Measurements from ENCODE around the gene YDJC. TPM values are rescaled to one million over a fixed set of nuclear protein-coding genes. Genes with fewer than 3 reads are reported as not detected.
A peak's percentile ranks its signal among the peaks of the same experiment; 100 is the strongest.
"Not testable (repeated sequence)": the region's sequence is repeated elsewhere in the genome, so short reads cannot be mapped to it uniquely, and the experiment has no call there.

YDJC gene
- total RNA-seq, 3 donors from 2014 or later, result 74.5 to 91.5 (median 91.4) TPM

GRCh38 chr22:21593406-21594232 lies 36.2 kb downstream of the YDJC start:
- no peaks in the 10 kb centered on the region for H3K27me3 Mint-ChIP-seq (ENCODE audit: low read depth)
- H3K36me3 Mint-ChIP-seq (ENCODE audit: insufficient read depth), result peaks cover 30% of the 10 kb centered on the region
- H3K9me3 Mint-ChIP-seq, result no peaks in the 10 kb centered on the region
- ATAC-seq, result no peak
- peaks cover 60% of the 10 kb centered on the region for H3K4me1 Mint-ChIP-seq (ENCODE audit: low read depth)
- H3K4me3 Mint-ChIP-seq, result no peak overlapping the region
- no peak for DNase-seq

- no peak overlapping the region for H3K4me3 Mint-ChIP-seq
- H3K4me1 Mint-ChIP-seq (ENCODE audit: low read depth), result peaks cover 66% of the 10 kb centered on the region
- peaks cover 30% of the 10 kb centered on the region for H3K36me3 Mint-ChIP-seq (ENCODE audit: insufficient read depth)
- H3K9me3 Mint-ChIP-seq, result no peaks in the 10 kb centered on the region
- no peaks in the 10 kb centered on the region for H3K27me3 Mint-ChIP-seq (ENCODE audit: low read depth)
- no peak for ATAC-seq
- no peak for DNase-seq
Measured at GRCh38 chr22:21592422-21592821, 37.4 kb downstream of the YDJC start.

DNA sequence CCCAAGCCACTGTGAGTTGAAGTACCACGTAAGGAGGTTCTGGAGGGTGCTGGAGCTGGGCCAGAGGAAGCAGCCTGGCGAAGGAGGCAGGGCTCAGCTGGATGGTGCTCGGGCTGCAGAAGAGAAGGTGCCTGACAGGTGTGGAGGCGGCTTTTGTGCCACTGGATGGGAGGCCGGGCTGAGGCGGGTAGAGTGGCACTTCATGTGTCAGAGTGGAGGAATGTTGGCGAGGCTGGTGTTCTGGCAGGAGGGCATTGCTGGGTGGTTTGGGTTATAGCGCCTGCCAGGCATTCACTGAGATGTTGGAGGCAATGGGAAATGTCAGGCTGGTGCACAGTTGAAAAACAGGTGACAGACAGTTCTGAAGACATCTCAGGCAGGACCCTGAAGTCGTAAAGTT lies 38.1 kb downstream of the YDJC start:
- DNase-seq (no peak), ATAC-seq (no peak)
- H3K4me1 Mint-ChIP-seq (ENCODE audit: low read depth), result peaks cover 72% of the 10 kb centered on the region
- H3K27me3 Mint-ChIP-seq (ENCODE audit: low read depth), result no peaks in the 10 kb centered on the region
- H3K36me3 Mint-ChIP-seq (ENCODE audit: insufficient read depth), result peaks cover 28% of the 10 kb centered on the region
- no peak overlapping the region for H3K4me3 Mint-ChIP-seq
- H3K9me3 Mint-ChIP-seq, result no peaks in the 10 kb centered on the region

DNA sequence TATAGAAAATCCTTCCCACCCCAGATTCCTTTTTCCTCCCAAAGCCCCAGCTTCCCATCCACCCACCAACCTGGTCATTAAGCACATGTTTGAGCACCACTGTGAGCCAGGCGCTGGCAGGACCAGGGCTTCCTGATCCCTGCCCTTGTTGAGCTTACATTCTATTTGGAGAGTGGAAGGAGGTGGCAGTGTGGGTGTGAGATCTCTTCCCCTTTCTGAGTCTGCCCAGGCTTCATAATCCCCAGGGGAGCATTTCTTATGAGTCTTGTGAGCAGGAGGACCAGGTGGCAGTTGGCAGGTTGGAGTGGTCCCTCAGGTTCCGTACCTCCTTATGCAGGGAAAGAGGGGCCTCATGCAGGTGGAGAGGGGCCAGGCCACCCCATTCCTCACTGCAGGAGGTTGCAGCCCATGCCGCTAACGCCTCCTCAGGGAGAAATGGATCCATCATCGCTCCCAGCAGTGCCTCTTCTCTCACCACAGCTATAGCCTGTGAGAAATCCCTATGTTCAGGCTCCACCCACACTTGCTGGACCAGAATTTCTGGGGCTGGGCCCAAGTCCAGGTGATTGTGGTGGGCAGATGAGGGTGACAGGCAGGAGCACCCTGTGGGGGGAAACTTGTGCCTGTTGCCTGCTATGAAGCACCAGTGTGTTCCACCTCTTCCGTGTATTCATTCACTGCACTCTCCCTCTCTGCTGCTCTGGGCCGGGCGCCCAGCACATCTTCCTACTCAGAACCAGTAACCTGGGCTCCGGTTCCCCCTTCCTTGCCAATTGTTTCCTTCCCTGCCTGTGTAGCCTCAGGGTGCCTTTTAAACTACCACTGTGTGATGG lies 38.8 kb downstream of the YDJC start:
- no peaks in the 10 kb centered on the region for H3K9me3 Mint-ChIP-seq
- no peak for ATAC-seq
- peaks cover 69% of the 10 kb centered on the region for H3K4me1 Mint-ChIP-seq (ENCODE audit: low read depth)
- H3K36me3 Mint-ChIP-seq (ENCODE audit: insufficient read depth), result peaks cover 27% of the 10 kb centered on the region
- no peaks in the 10 kb centered on the region for H3K27me3 Mint-ChIP-seq (ENCODE audit: low read depth)
- DNase-seq, result no peak
- H3K4me3 Mint-ChIP-seq, result no peak overlapping the region

- Mint-ChIP-seq H3K9me3 (no peaks in the 10 kb centered on the region), H3K36me3 (ENCODE audit: insufficient read depth) (peaks cover 17% of the 10 kb centered on the region), H3K4me3 (no peak overlapping the region), H3K4me1 (ENCODE audit: low read depth) (peaks cover 74% of the 10 kb centered on the region), H3K27me3 (ENCODE audit: low read depth) (no peaks in the 10 kb centered on the region)
- DNase-seq (no peak), ATAC-seq (no peak)
Measured at GRCh38 chr22:21589396-21589795, 40.4 kb downstream of the YDJC start.

- ATAC-seq, result peak; percentile 97 to 99
- Mint-ChIP-seq H3K36me3 (ENCODE audit: insufficient read depth) (peaks cover 4% of the 10 kb centered on the region), H3K27me3 (ENCODE audit: low read depth) (no peaks in the 10 kb centered on the region), H3K9me3 (no peaks in the 10 kb centered on the region), H3K4me3 (peak overlapping the region; percentile 24), H3K4me1 (ENCODE audit: low read depth) (peaks cover 68% of the 10 kb centered on the region)
- no peak for DNase-seq
Measured at GRCh38 chr22:21587803-21588611, 41.8 kb downstream of the YDJC start.

GRCh38 chr22:21585389-21585788 lies 44.4 kb downstream of the YDJC start:
- H3K4me3 Mint-ChIP-seq, result no peak overlapping the region
- no peak for DNase-seq
- H3K36me3 Mint-ChIP-seq (ENCODE audit: insufficient read depth), result peaks cover 2% of the 10 kb centered on the region
- no peaks in the 10 kb centered on the region for H3K9me3 Mint-ChIP-seq
- H3K27me3 Mint-ChIP-seq (ENCODE audit: low read depth), result no peaks in the 10 kb centered on the region
- ATAC-seq, result no peak
- H3K4me1 Mint-ChIP-seq (ENCODE audit: low read depth), result peaks cover 48% of the 10 kb centered on the region

DNA sequence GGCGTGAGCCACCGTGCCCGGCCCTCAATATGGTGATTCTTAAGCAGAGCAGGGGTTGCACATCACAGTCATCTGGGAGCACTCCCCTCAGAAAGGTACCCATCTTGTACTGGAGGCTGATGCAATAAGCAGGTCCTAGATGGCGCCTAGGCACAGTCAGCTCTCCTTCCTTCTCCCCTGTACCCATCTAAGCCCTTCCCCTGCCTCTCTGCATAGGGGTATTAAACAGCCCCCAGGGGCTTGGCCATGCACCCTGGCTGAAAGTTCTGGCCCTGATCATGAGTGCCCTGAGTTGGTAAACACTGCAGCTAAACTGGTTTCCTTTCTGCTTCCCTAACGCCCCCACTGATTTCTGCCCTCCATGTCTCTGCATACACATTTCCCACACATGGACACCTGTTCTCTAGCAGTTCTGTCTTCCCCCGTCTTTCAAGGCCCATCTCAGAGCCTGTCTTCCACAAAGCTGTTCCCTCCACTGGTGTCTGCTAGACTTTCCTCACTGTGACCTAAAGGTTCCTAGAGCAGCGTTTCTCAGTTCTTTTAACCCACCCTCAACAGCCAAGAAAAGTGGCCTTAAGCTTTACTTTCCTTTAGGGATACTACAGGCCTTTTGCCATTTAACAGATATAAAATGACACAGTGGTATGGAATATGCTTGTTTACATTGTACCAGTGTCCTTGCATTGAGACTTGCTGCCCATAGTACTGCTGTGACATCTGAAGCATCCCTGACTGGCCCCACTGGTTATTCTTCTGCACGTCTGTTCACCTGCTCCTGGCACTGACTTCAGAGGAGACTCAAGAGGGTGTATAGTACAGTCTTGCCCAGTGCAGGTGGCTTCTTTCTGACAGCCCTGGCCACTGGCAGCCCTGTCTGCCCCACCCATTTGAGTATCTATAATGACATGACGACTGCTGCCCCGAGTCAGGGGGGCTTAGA lies 46.8 kb downstream of the YDJC start:
- no peak for ATAC-seq
- H3K4me3 Mint-ChIP-seq, result no peak overlapping the region
- H3K4me1 Mint-ChIP-seq (ENCODE audit: low read depth), result peaks cover 53% of the 10 kb centered on the region
- H3K36me3 Mint-ChIP-seq (ENCODE audit: insufficient read depth), result peaks cover 2% of the 10 kb centered on the region
- no peaks in the 10 kb centered on the region for H3K27me3 Mint-ChIP-seq (ENCODE audit: low read depth)
- no peak for DNase-seq
- H3K9me3 Mint-ChIP-seq, result no peaks in the 10 kb centered on the region

DNA sequence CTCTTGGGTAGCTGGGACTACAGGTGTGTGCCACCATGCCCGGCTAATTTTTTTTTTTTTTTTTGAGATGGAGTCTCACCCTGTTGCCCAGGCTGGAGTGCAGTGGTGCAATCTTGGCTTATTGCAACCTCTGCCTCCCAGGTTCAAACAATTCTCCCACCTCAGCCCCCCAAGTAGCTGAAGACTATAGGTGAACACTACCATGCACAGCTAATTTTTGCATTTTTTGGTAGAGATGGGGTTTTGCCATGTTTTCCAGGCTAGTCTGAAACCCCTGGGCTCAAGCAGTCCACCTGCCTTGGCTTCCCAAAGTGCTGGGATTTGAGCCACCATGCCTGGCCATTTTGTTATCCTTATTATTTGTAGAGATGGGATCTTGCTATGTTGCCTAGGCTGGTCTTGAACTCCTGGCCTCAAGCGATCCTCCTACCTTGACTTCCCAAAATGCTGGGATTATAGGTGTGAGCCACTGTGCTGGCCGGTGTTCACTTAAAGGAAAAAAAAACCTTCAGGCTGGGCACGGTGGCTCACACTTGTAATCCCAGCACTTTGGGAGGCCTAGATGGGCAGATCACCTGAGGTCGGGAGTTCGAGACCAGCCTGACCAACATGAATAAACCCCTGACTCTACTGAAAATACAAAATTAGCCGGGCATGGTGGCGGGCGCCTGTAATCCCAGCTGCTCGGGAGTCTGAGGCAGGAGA lies 48.7 kb downstream of the YDJC start:
- not testable (repeated sequence) for ATAC-seq; DNase-seq; H3K27me3 Mint-ChIP-seq (ENCODE audit: low read depth); H3K36me3 Mint-ChIP-seq (ENCODE audit: insufficient read depth); H3K9me3 Mint-ChIP-seq; H3K4me3 Mint-ChIP-seq
- H3K4me1 Mint-ChIP-seq (ENCODE audit: low read depth), result peaks cover 52% of the 10 kb centered on the region

GRCh38 chr22:21580623-21581007 lies 49.2 kb downstream of the YDJC start:
- DNase-seq; H3K36me3 Mint-ChIP-seq (ENCODE audit: insufficient read depth); H3K27me3 Mint-ChIP-seq (ENCODE audit: low read depth); H3K4me3 Mint-ChIP-seq; H3K9me3 Mint-ChIP-seq; ATAC-seq: not testable (repeated sequence)
- H3K4me1 Mint-ChIP-seq (ENCODE audit: low read depth), result peaks cover 53% of the 10 kb centered on the region

DNA sequence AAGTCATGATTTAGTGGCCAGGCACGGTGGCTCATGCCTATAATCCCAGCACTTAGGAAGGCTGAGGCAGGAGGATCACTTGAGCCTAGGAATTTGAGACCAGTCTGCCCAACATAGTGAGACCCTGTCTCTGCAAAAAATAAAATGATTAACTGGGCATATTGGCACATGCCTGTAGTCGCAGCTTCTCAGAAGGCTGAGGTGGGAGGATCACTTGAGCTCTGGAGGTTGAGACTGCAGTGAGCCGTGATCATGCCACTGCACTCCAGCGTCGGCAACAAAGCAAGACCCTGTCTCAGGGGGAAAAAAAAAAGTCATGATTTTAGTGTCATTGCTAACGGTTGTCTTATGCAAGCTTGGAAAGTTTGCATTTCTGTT lies 50.4 kb downstream of the YDJC start:
- Mint-ChIP-seq H3K4me1 (ENCODE audit: low read depth) (peaks cover 52% of the 10 kb centered on the region), H3K4me3 (no peak overlapping the region)
- no peak for DNase-seq

More for the DNA sequence above, 50.4 kb downstream of the YDJC start:
- Mint-ChIP-seq H3K36me3 (ENCODE audit: insufficient read depth) (peaks cover 3% of the 10 kb centered on the region), H3K9me3 (no peaks in the 10 kb centered on the region), H3K27me3 (ENCODE audit: low read depth) (no peaks in the 10 kb centered on the region)
- no peak for ATAC-seq

Data from activated T-cell treated with anti-CD3 and anti-CD28 coated beads, Interleukin-2, amount 50 U/mL, for 4 hours (primary cell).